NCI-H187 (cell line): ENCODE results near the gene HDAC3.
A peak's percentile ranks its signal among the peaks of the same experiment; 100 is the strongest.

Source experiments
- DNase-seq, 2 experiments: peaks; one replicate each; lab custom pipeline; 2025; lab: John Stamatoyannopoulos, UW

HDAC3 gene

DNA sequence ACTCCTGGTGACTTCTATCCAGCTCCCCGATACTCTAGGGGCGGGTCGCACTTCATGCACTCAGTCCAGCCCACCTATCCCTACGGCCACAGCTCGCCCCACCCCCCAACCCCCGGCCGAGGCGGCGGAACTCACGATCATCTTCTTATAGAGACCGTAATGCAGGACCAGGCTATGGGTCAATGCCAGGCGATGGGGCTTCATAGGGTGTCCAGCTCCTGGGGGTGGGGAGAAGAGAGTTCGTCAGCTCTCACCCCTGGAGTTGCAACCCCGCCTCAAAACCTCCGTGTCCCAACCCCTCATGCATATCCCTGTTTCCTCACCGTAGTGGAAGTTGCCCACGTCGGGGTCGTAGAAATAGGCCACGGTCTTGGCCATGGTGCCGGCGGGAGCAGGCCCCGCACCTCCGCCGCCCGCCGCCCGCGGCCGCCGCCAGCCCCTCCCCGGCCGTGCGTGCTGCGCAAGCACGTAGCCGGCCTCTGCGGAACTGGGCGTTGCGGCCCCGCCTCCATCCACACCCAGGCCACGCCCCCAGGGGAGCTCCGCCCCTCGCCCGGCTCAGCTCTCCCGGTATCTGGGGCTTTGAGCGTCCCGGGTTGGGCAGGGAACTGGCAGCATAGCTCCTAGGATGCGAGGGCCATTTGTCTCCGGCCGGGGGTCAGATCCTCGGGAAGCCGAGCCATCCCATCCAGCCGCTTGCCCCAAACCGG, at the start of gene HDAC3, which contains the start of gene RELL2:
Gene HDAC3 (minus strand): TSS at position 437 of the 710 bp plus-strand sequence. CDS start 59 bp downstream, at position 378.
Gene RELL2 (plus strand): TSS at position 585 of the 710 bp plus-strand sequence. CDS start 1,229 bp downstream, outside the sequence.
- DNase-seq = peak; percentile 80 to 82

DNA sequence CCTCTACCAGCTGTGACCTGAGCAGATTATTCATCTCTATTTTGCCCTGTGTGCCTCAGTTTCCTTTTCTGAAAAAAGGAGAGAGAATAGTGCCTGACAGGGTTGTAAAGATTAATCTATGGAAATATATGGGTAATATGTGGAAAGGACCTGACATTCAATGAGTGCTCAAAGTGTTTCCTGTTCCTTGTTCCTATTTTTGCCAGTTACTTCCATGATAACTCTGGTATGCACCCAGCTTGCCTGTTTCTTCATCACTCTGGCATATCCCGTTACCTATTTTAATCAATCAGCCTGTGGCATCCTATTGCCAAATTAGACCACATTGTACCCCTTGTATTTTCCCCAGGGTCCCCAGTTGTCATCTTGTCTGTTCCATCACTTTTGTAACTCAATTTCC, 48.9 kb upstream of the HDAC3 start:
- no peak for DNase-seq

DNA sequence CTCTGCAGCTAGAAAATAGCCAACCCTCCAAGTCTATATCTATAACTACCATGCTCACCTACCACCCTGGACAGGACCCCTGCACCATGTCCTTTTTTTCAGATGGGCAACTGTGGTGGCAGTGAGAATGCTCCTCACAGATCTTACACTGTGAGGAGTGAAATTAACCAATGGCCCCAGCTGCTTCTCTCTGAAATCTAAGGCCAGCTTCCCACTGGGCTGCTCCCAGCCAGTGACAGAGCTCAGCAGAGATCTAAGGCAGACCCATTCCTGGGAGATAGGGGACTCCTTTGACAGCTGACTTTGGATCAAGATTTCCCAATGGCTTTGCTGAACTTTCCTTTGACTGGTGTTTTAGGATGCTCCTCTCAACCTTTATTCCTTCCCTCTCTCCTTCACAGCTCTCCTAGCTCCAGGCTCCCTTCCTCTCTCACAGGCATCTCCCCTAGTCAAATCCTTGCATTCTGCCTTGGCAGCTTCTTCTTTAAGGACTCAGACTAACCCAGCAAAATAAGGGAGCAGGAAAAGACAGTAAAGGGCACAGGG, 47.0 kb upstream of the HDAC3 start:
- DNase-seq = no peak

- no peak for DNase-seq
Observed at GRCh38 chr5:141681695-141682641, 45.3 kb upstream of the HDAC3 start, which contains the start of gene ARAP3. ARAP3 (minus strand) TSS chr5:141682230; CDS start chr5:141680486, 1,744 bp downstream.

DNA sequence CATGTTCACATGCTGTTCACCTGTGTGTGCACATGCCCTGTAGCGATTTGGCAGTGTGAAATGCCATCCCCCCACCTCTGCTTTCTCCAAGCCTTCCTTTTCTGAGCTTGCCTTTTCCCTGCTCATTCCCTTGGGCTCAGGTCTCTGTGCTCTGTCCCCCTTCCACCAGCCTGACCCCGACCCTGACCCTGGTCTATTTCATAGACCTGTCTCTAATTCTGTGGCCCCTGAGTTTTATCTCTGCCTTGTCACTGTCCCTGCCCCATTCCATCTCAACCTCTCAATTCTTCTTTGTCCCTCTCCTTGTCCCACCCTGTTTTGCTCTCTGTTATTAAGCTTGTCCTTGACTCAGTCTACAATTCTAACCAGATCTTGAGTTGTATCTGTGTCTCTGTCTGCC, 44.6 kb upstream of the HDAC3 start:
- no peak for DNase-seq

DNA sequence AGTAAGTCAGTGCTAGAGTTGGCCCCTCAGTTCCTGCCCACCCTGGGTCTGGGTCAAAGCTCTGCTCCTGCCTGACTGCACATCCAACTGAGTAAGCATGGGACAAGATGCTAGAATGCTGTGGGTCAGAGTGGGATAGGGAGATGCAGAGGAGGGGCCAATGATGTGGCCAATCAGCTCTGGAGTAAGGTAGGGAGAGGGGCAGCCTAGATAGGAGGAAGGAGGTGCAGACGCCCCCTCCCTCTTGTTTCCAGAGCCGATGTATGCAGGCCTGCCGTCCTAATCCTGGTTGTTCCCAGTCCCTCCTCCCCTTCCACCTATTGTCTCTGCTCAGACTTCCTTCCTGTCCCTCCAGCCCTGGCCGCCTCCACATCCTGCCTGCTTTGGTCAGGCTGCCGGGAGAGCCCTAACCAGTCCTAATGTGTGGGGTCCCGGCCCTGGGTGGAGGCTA, 44.1 kb upstream of the HDAC3 start:
- DNase-seq = no peak

DNA sequence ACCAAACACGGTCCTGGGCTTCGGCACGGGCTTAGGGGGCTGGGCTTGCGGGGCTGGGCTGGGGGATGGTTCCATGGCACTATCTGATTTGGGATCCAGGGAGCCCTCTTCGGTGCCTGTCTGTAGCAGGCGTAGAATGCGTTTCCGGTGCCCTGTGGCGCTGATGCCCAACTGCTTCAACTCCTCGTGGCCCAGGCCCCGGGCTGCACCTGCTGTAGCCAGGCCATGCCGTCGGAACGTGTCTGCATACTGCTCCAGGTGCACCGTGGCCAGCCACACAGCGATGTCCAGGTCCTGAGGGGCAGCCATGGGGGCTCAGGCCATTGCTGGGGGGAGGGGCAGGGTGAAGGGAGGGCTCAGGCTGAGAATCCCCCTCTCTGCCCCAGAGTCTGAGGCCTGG, 43.5 kb upstream of the HDAC3 start:
- no peak for DNase-seq

GRCh38 chr5:141677415-141677814, 40.8 kb upstream of the HDAC3 start:
- no peak for DNase-seq

DNA sequence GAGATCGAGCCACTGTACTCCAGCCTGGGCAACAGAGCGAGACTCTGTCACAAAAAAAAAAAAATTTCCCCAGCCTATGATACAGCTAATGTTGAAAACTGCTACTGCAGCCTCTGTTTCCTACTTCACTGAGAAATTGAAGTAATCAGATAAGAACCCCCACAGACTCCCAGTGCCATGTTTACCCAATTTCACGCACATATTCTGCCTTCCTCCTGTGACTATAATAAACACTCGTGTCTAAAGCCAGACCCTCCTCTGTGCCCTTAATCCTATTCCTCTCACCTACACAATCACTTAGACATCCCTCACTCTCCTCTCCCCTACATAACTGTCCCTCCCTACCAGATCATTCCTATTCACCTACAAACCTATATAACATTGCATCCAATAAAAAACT, 39.0 kb upstream of the HDAC3 start:
- no peak for DNase-seq

- DNase-seq = no peak
Observed at GRCh38 chr5:141674747-141675146, 38.1 kb upstream of the HDAC3 start.

GRCh38 chr5:141672841-141673813, 36.5 kb upstream of the HDAC3 start:
- DNase-seq = no peak

- no peak for DNase-seq
Observed at GRCh38 chr5:141672071-141672840, 35.6 kb upstream of the HDAC3 start.

- no peak for DNase-seq
Observed at GRCh38 chr5:141669520-141669919, 32.9 kb upstream of the HDAC3 start.

- DNase-seq = no peak
Observed at GRCh38 chr5:141668601-141669265, 32.1 kb upstream of the HDAC3 start.

DNA sequence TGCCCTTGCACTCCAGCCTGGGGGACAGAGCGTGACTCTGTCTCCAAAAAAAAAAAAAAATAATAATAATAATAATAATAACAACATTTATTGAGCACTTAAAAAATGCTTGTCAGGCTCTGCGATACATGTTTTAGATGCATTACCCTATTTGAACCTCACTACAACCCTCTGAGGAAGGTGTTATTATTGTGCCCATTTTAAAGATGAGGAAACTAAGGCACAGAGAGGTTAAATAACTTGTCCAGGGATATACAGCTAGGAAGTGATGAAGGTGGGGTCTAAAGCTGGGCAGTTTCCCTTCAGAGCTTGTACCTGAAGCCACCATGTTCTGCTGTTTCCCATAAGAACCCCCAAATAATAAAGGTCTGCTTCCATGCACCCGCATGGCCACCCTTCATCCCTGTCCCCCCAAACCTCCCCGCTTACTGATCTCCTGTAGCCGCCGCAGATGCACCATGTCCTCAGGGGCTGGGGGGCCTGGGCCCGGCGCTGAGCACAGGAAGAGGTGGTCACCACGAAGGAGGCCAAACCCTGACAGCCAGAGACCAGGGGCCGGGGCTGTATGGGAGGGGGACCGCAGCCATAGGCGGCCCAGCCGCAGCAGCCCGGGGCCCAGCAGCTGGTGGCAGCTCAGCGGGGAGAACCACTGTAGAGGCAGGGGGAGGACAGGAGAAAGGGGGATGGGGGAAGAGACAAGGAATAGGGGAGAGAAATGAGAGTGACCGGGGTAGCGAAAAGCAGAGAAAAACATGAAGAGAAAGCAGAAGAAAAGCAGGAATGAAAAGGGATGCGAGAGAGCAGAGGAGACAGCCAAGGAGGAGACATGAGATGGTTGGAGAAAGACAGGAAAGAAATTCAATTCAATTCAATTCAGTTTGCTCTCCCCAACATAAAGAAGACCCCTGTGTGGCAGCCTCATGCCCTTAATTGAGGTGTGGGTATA, 29.6 kb upstream of the HDAC3 start:
- DNase-seq = no peak

- peak in 1 of 2 experiments; percentile 52 for DNase-seq
Observed at GRCh38 chr5:141664733-141665461, 28.2 kb upstream of the HDAC3 start.

GRCh38 chr5:141663506-141663905, 26.9 kb upstream of the HDAC3 start:
- DNase-seq = no peak

GRCh38 chr5:141662028-141662427, 25.4 kb upstream of the HDAC3 start:
- DNase-seq = no peak
